IPS-18c (cell line): Measurements from ENCODE around the gene CYP4F22.
"Not testable (repeated sequence)": the region's sequence is repeated elsewhere in the genome, so short reads cannot be mapped to it uniquely, and the experiment has no call there.

Experiments used
- H3K4me3 ChIP-seq: 2 replicates; pipeline ENCODE4 v1.7.0; 2013; ENCODE audit warnings: low read depth, mild to moderate bottlenecking, low read length, moderate library complexity; ENCODE audit not compliant: insufficient read depth
- H3K9me3 ChIP-seq: one replicate; pipeline ENCODE4 v1.6.1; 2013; ENCODE audit warnings: mild to moderate bottlenecking, low read length, moderate library complexity; ENCODE audit not compliant: control insufficient read depth, insufficient read depth

The CYP4F22 gene

DNA sequence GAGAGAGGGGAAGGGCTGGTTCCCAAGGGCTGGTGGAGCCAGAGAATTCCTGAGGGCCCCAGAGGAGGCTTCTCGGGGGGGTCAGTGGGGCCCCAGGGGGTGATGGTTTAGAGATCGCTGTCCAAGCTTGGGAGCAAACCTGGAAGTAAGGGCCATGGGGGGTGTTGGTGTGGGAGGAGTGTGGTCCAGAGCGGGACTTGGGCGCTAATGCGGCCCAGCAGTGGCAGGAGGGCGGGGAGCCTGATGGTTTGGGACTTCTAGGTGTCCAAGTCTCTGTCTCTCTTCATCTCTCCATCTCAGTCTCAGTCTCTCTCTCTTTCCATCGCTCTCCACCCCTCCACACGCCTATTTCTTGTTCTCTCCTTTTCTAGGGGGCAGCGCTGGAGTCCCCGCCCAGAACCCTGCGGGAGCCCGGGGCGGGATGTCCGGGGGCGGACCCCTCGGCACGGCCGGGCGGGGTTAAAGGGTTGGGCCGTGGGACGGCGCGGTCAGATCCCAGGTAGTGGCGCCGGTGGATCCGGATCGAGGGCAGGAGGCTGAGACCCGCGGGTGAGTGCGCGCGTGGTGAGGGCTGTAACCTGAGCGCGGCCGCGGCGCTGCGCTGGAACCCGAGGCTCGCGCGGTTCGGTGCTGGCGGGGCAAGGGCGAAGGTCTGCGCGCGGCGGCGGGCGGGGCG lies at the start of gene CYP4F22:
CYP4F22 (plus strand) TSS at position 491 of the 676 bp plus-strand sequence. CDS start 16,812 bp downstream, outside the sequence.
- Histone ChIP-seq H3K9me3 (peaks cover 2% of the 10 kb centered on the region), H3K4me3 (peak within 1 kb of the TSS; percentile 49; the same call in 1 of the 2 replicates)

DNA sequence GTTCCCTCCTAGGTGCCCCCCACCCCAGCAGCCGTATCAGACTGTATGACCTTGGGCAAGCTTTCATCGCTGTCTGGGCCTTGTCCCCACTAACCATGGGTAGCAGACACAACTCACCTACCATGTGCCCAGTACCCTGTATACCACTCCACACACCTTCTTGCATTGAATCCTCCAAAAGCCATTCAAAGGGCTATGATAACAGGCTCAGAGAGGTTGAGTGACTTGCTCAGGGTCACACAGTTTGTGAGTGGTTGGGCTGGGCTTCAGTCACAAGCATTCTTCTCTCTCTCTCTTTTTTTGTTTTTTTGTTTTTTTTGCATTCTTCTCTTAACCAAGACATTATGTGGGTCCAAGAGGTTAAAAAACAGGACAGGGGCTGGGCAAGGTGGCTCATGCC lies 46.6 kb upstream of the CYP4F22 start:
- no peak overlapping the region for H3K4me3 ChIP-seq
- H3K9me3 ChIP-seq = no peaks in the 10 kb centered on the region

DNA sequence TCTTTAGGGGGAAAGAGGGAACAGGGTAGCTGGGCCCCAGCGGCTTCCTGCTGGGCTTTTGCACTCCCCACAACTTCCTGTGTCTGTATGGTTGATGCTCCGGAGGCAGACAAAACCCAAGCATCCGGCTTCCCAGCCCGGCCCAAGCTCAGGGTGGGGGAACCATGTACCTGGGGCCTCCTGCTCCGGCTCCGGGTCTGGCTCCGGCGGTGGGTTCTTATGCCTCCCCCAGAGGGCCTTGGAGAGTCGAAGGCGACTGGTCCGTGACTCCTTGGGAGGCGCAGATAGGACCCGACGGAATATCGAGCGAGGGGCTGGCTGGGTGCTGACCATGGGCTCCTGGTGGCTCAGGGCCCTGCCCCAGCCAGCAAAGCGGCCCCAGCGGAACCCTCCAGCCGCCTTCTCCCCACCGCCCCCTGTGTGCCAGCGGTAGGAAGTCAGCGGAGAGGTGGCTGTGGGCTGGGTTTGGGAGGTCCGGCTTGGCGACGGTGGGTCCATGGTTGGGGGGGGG lies 44.4 kb upstream of the CYP4F22 start:
- no peaks in the 10 kb centered on the region for H3K9me3 ChIP-seq
- no peak overlapping the region for H3K4me3 ChIP-seq

DNA sequence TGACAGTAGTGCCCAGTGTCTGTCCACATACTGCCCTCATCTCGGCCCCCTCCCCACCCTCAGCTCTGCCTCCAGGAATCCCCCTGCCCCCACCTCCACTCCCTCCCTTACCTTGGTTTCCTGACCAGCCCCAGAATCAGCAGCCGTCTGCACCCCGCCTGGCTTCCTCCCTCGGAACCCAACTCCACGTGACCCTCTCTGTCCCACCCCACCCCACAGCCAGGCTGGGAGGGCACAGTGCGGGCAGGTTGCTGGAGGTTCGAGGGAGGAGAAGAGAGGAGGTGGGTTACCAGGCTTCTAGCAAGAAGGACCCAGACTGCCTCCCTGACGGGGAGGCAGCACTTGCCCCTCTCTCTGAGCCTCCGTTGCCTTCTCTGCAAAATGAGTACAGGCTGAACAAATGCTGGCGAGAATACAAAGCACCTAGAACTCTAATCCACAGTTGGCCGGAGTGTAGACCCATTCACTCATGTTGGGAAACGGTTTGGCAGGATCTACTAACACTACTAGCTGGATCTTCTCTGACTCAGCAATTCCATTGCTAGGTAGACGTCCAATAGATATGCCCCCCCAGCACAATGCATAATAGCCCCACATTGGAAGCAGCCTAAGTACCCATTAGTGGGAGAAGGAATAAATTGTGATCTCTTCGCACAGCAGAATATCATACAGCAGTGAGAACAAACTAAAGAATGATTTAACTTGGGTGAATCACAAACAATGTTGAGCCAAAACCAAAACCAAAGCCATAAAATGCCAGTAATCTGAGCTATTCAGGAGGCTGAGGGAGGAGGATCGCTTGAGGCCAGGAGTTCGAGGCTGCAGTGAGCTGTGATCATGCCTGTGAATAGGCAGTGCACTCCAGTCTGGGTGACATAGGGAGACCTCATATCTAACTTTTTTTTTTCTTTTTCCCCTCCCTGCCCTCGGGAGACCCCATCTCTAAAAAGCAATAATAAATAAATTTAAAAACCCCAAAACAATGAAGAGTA lies 43.6 kb upstream of the CYP4F22 start, which contains the start of gene RASAL3:
RASAL3 (minus strand) TSS at position 151 of the 992 bp plus-strand sequence. CDS start 186 bp downstream, outside the sequence.
- no peaks in the 10 kb centered on the region for H3K9me3 ChIP-seq
- no peak within 1 kb of the TSS for H3K4me3 ChIP-seq

DNA sequence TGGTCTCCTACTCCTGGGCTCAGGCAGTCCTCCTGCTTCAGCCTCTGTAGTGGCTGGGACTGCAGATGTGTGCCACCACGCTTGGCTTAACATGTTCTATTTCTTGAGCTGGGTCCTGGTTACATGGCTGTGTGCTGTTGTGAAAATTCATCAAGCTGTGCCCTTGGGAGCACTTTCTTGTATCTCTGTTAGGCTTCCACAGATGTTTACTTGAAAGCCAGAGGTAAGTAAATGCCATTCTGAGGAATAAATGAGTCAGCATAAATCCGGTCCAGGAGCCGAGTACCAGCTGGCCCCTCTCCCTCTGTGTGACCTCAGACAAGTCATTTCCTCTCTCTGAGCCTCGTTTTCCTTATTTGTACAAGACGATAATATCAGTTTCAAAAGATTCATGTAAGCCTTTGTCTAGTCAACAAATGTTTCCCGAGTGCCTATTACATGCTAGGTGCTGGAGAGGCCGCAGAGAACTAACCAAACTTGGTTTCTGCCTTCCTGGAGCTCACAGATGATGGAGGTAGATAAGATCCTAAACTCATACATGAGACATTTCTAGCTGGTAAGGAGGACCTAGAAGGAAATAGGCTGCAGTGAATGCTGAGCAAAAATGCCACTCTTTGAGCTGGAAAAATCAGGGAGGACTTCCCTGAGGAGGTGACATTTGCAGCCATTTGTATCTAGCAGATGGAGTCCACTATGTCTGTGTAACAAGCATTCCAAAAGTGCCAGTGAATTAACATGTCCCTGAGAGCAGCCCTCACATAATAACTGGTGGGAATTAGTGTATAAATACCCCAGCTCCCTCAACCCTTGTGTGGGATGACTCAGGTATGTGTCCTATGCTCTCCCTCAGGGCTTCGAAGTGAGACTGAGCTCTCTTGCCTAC lies 41.2 kb upstream of the CYP4F22 start:
- Histone ChIP-seq H3K4me3 (no peak overlapping the region), H3K9me3 (no peaks in the 10 kb centered on the region)

DNA sequence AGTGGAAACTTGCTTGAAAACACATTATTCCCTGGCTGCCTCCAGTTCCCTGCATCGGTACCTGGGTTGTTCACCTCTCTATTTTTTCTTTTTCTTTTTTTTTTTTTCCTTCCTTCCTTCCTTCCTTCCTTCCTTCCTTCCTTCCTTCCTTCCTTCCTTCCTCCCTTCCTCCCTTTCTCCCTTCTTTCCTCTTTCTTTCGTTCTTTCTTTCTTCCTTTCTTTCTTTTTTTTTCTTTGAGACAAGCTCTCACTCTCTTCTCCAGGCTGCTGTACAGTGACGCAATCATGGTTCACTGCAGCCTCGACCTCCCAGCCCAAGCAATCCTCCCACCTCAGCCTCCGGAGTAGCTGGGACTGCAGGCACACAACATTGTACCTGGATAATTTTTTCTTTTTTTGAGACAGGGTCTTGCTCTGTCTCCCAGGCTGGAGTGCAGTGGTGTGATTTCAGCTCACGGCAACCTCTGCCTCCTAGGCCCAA lies 40.6 kb upstream of the CYP4F22 start:
- no peaks in the 10 kb centered on the region for H3K9me3 ChIP-seq
- no peak overlapping the region for H3K4me3 ChIP-seq

DNA sequence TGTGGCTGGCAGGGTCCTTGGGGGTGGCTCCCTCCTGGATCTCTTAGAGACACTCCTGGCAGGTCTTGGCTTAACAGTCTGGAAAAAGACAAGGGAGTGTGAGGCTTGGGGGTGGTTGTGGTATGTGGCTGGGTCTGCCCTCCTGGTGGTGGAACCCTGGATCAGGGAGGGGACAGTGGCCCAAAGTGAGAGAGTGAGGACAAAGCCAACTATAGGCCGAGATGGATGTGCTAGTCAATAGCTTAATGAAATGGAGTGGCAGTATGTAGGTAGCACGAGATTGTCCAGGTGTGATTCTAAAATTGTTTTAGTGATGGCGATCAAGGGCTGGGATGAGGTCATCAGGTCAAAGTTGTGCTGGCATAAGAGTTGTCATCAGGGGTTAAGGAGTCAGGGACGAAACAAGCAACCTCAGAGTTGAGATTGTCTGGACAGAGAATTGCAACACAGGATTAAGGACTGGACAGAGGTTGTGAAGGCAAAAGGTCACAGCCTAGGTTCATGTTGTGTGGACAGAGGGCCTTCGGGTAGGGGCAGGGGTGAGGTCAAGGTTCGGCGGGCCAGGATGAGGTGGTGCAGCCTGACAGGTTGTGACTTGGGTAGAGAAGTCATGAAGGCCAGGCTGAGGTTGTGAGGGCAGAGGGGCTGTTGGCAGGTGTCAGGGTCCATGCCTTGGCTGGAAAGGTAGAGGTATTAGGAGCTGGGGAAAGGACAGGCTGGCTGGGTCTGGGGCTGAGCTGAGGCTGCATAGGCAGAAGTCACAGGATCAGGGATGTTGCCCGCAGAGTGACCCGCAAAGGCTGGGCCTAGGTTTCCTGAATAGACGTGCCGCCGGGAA lies 39.4 kb upstream of the CYP4F22 start:
- H3K4me3 ChIP-seq = no peak overlapping the region

DNA sequence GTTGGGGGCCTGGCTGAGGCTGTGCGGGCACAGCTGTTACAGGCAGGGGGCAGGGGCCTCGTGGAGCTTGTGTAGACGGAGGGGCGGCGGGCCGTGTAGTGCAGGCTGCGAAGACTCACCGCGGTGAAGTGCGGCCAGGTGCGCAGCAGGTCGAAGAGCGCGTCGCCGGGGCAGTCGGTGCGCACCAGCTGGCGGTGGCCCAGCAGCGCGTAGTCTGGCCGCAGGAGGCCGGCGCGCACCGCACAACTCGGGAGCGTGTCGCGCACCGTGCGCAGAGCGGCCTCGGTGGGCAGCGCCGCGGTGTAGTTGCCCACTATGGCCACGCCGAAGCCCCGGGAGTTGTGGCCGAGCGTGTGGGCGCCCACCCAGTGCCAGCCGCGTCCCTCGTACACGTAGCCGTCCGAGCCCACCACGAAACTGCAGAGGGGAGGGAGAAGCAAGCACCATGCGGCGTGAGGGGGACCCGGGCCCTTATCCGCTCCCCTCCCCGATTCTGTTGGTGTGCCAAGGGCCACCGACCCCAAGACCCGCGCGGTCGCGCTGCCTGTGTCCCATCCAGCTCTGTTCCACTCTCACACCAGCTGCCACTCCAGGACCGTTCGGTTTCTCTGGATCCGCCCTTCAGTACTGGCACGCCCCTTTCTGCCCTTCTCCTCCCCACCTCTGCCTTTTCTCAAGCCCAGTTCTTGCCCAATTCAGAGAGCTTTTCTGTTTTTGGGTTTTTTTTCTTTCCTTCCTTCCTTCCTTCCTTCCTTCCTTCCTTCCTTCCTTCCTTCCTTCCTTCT lies 38.6 kb upstream of the CYP4F22 start:
- peak overlapping the region; percentile 60 for H3K4me3 ChIP-seq
- H3K9me3 ChIP-seq = no peaks in the 10 kb centered on the region

More for the DNA sequence above, 39.4 kb upstream of the CYP4F22 start:
- H3K9me3 ChIP-seq = no peaks in the 10 kb centered on the region

DNA sequence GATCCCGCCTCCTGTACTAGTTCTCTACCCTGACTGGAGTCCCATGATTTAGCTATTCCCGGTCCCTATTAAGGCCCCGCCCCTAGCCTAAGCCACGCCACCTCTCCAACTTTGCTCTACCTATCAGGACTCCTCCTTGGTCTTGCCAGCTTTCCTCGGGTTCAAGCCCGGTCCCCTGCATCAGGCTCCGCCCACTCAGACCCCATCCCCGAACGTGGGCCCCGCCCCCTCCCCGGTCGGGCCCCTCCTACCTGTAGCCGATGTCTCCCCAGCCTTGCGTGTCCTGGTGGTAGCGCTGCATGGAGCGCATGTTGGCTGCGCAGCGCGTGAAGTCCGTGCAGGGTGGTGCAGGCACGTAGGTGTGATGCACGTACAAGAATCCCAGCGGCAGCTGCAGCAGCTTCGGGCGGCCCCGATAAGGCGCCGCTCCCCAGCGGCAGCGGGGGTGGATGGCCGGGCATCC lies 36.7 kb upstream of the CYP4F22 start:
- Histone ChIP-seq H3K4me3 (peak overlapping the region; percentile 22; the same call in 1 of the 2 replicates), H3K9me3 (no peaks in the 10 kb centered on the region)

DNA sequence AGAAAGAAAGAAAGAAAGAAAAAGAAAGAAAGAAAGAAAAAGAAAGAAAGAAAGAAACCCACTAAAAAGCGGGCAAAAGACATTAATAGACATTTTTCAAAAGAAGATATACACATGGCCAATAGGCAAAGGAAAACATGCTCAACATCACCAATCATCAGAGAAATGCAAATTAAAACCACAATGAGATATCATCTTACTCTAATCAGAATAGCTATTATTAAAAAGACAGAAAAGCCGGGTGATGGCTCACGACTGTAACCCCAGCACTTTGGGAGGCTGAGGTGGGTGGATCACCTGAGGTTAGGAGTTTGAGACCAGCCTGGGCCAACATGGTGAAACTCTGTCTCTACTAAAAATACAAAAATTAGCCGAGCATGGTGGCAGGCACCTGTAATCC lies 34.5 kb upstream of the CYP4F22 start:
- not testable (repeated sequence) for H3K9me3 ChIP-seq, H3K4me3 ChIP-seq

DNA sequence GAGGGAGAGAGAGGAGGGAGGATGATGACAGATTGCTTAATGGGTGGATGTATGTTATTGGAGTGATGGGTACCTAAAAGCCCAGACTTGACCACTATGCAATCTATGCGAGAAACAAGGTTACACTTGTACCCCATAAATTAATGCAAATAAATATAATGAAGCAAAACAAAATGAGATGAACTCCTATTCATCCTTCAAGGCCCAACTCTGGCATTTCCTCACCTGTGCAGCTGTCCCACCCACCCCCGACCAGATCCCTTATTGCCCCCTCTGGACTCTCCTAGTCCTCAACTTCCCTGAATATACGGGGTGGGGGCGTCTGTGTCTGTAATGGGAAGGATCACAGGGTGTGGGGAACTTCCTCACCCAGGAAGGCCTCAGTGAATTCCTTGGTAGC lies 33.2 kb upstream of the CYP4F22 start:
- Histone ChIP-seq H3K9me3 (no peaks in the 10 kb centered on the region), H3K4me3 (no peak overlapping the region)

DNA sequence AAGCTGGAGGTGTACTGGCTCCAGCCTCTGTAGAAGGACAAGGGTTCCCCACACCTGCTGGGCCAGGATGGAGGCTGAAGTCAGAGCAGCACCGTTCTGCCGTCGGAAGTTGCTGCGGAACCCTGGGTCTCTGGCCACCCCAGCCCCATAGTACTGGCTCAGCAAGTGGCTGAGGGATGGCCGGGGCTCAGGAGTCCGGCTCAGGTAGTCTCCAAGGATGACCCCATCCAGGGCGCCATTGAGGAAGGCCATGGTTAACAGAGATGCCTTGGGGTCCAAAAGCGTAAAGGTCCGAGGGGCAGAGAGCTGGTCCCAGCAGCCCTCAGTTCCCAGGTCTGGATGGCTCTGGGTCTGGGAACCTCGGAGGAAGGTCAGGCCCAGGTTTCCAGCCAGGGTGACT lies 32.7 kb upstream of the CYP4F22 start:
- H3K4me3 ChIP-seq = no peak overlapping the region
- H3K9me3 ChIP-seq = peaks cover 2% of the 10 kb centered on the region

DNA sequence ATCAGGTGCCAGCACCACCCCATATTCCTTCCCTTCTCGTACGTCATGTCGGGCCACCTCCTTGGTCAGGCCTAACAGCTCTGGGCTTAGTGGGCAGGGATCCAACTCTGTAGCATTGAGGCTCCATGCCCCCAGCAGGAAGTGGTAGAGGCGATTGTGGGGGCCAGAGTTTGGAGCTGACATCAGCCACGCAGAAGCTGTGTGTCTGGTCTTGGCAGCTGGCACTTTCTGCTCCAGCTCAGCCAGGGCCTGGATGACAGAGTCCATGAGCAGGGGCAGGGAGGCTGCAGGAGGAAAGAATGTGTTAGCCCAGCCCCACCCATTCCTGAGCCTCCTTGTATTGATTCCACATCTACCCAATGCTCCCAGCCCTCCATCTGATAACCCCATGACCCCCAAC lies 32.0 kb upstream of the CYP4F22 start:
- Histone ChIP-seq H3K9me3 (peaks cover 2% of the 10 kb centered on the region), H3K4me3 (no peak overlapping the region)

DNA sequence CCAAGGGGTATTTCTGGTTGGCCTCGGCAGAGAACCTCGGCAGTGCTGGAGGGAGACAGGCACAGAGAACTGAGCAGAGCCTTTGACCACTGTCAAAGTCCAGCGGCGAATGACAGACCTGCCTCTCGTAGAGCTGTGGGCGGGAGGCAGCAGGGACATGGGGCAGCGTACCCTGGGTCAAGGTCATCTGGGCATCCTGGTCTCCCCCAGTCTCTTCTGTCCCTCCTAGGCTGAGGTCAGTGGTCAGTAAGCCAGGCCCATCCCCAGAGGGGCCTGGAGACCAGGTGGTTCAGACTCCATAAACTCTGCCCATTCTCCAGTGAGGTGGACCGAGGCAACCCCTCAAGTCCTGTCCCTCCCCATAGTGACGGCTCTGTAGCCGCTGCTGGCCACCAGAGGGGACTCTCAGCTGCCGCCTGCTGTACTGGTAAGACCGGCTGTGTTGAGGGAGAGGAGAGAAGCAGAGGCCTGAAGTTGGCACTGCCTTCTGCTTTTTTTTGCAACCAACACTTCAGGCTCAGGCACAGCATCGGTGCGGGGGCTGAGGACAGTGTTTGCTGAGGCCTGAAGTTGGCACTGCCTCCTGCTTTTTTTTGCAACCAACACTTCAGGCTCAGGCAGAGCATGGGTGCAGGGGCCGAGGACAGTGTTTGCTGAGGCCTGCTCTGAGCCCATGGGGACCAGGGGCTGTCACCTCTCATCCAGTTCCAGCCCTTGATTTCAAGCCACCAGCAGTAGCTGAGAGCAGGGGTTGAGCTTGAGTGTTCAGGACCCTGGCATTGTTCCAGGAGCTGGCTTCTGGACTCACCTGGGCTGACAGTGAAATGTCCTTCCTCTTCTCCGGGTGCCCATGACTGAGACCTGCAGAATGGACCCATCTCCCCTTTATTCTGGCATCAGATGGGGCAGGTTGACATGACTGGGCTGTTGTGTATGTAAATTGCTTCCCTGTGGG lies 28.7 kb upstream of the CYP4F22 start, which contains the start of gene PGLYRP2:
PGLYRP2 (minus strand) TSS at position 111 of the 955 bp plus-strand sequence. CDS start 130 bp downstream, outside the sequence.
- H3K9me3 ChIP-seq = peaks cover 2% of the 10 kb centered on the region
- no peak within 1 kb of the TSS for H3K4me3 ChIP-seq
